Effector memory CD4-positive, alpha-beta T cell (primary cell): ENCODE data around the gene ARHGAP6.
"Not testable (repeated sequence)": the region's sequence is repeated elsewhere in the genome, so short reads cannot be mapped to it uniquely, and the experiment has no call there.

Experiments
- DNase-seq, 3 donors: peaks; one replicate each; pipeline ENCODE4 v3.0.0-alpha.2; 2020
- H3K27ac ChIP-seq: 2 replicates; pipeline ENCODE4 v1.7.0; 2013; ENCODE audit warnings: mild to moderate bottlenecking, low read length, moderate library complexity; ENCODE audit not compliant: insufficient read depth, poor library complexity, severe bottlenecking
- H3K27me3 ChIP-seq: replicated peaks from 2 replicates; pipeline ENCODE4 v1.7.0; 2013; ENCODE audit warnings: mild to moderate bottlenecking, low read length; ENCODE audit not compliant: insufficient read depth, control insufficient read depth, poor library complexity, severe bottlenecking
- H3K36me3 ChIP-seq: 2 replicates; pipeline ENCODE4 v1.7.0; 2013; ENCODE audit warnings: mild to moderate bottlenecking, low read length, moderate library complexity; ENCODE audit not compliant: control insufficient read depth, insufficient read depth
- H3K4me1 ChIP-seq: 2 replicates; pipeline ENCODE4 v1.7.0; 2013; ENCODE audit warnings: low read length, mild to moderate bottlenecking; ENCODE audit not compliant: control insufficient read depth, insufficient read depth, poor library complexity, severe bottlenecking
- H3K4me3 ChIP-seq: 2 replicates; pipeline ENCODE4 v1.7.0; 2013; ENCODE audit warnings: low read length, low read depth, mild to moderate bottlenecking; ENCODE audit not compliant: insufficient read depth, poor library complexity, severe bottlenecking
- H3K9me3 ChIP-seq: 2 replicates; pipeline ENCODE4 v1.7.0; 2013; ENCODE audit warnings: mild to moderate bottlenecking, low read length, moderate library complexity; ENCODE audit not compliant: control insufficient read depth

ARHGAP6 gene

DNA sequence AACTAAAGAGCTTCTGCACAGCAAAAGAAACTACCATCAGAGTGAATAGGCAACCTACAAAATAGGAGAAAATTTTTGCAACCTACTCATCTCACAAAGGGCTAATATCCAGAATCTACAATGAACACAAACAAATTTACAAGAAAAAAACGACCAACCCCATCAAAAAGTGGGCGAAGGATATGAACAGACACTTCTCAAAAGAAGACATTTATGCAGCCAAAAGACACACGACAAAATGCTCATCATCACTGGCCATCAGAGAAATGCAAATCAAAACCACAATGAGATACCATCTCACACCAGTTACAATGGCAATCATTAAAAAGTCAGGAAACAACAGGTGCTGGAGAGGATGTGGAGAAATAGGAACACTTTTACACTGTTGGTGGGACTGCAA lies 304.1 kb downstream of the ARHGAP6 start:
- not testable (repeated sequence) for H3K27me3 ChIP-seq, H3K36me3 ChIP-seq, H3K9me3 ChIP-seq, DNase-seq, H3K27ac ChIP-seq, H3K4me1 ChIP-seq, H3K4me3 ChIP-seq

DNA sequence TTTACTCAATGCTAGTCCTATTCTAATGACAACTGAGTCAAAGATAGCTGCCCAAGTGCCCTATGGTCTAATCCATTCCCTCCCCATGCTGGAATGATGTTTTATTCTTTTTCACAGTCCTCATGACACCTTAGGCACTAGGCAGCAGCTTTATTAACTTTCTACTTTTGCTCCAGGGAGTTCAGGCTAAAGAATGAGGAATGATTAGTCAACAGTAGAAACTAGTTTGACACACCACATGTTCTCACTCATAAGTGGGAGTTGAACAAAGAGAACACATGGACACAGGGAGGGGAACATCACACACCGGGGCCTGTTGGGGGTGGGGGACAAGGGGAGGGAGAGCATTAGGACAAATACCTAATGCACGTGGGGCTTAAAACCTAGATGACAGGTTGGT lies 309.8 kb downstream of the ARHGAP6 start:
- not testable (repeated sequence) for H3K27ac ChIP-seq, H3K9me3 ChIP-seq, H3K4me1 ChIP-seq, H3K36me3 ChIP-seq, H3K27me3 ChIP-seq, DNase-seq, H3K4me3 ChIP-seq

DNA sequence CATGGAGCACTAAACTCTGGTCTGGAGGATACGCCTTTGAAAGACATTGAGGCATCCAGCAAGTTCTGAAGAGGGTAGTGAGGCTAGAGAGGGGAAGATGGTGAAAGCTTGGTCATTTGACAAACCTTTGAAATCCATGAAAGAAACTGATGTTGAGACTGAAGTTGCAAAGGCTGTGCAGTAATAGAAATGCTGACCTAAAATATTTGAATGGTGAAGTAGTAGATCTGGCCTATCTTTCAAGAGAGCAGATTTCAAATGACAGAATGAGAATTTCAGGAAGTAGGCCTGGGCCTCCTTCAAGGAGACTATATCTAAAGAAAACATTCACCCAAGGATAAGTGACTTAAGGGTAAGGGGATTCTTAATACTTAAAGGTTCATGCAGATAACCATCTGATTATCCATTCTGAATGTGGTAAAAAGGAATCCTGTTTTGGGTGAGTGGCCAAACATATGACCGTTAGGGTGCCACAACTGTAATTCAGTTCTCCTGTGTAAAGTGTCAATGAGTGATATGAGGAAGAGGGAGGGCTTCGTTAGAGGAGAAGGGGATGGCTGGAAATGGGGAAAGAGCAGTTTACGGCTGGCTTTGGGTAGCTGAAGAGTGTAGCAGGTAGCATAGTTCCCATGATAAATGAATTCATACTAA lies 310.3 kb downstream of the ARHGAP6 start:
- Histone ChIP-seq H3K36me3 (no peaks in the 10 kb centered on the region), H3K27me3 (no peaks in the 10 kb centered on the region), H3K27ac (no peak overlapping the region), H3K9me3 (no peaks in the 10 kb centered on the region), H3K4me3 (no peak overlapping the region), H3K4me1 (no peaks in the 10 kb centered on the region)
- no peak for DNase-seq

DNA sequence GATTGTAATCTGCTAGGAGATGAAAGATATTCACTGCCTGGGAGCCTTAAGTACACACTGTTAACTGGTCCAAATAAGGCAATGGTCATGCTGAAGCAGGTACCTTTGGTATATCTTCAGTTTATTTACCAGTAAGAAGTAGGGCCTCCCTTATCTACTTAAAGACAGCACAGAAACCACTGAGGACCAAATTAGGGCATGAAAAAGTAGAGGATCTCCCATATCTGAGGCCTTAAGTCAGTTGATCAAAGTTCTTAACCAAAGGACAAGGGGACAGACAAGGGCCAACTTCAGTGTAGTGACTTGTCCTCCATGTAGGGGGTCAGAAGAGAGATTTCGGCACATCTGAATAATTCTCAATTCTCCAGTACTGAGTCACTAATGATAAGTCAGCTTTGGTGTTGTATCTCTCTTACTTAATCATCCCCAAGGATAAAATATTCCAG lies 313.4 kb downstream of the ARHGAP6 start:
- no peaks in the 10 kb centered on the region for H3K27me3 ChIP-seq
- H3K4me1 ChIP-seq: no peaks in the 10 kb centered on the region
- H3K4me3 ChIP-seq: no peak overlapping the region
- DNase-seq: no peak
- H3K9me3 ChIP-seq: no peaks in the 10 kb centered on the region
- H3K36me3 ChIP-seq: no peaks in the 10 kb centered on the region
- H3K27ac ChIP-seq: no peak overlapping the region

DNA sequence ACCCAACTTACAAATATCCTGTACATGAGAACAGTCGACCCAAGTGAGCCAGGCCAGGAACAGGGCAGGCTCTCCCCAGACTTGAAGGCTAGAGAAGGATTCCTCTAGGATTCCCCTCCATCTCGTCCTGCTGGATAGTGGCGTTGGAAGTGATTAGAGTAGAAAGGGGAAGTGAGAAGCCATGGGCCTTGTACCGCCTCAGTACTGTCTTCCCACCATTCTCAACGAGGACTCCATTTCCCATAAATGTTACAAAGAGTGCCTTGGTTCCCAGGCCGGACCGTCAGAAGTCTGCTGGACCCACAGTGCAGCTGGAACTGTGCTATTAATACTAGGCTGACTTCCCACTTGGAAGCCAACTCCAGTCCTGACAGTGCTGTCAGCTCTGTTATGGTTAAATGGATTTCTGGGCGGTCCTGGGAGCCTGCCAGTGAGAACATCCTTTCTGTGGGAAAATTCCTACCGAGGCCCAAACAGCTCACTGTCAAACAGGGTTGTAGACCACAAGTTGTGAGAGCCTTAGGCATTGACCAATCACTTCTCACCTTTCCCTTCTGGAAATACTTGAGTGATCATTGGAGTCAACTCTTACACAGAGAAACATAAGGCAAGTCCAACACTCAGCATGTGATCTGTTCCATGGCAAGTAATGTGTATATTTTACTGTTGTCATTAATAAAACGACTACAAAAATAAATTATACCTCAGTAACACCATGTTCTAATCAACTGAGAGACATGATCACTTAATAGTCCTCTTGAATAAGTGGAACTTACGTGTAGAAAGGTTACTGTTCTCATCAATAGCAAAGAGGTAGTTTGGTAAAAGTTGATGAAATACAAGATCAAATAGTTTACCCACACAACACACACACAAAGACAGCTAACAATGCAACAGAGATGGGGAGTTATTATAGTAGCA lies 314.1 kb downstream of the ARHGAP6 start:
- H3K27ac ChIP-seq: no peak overlapping the region
- H3K9me3 ChIP-seq: no peaks in the 10 kb centered on the region
- no peaks in the 10 kb centered on the region for H3K36me3 ChIP-seq
- DNase-seq: no peak
- H3K27me3 ChIP-seq: no peaks in the 10 kb centered on the region
- no peak overlapping the region for H3K4me3 ChIP-seq
- H3K4me1 ChIP-seq: no peaks in the 10 kb centered on the region

DNA sequence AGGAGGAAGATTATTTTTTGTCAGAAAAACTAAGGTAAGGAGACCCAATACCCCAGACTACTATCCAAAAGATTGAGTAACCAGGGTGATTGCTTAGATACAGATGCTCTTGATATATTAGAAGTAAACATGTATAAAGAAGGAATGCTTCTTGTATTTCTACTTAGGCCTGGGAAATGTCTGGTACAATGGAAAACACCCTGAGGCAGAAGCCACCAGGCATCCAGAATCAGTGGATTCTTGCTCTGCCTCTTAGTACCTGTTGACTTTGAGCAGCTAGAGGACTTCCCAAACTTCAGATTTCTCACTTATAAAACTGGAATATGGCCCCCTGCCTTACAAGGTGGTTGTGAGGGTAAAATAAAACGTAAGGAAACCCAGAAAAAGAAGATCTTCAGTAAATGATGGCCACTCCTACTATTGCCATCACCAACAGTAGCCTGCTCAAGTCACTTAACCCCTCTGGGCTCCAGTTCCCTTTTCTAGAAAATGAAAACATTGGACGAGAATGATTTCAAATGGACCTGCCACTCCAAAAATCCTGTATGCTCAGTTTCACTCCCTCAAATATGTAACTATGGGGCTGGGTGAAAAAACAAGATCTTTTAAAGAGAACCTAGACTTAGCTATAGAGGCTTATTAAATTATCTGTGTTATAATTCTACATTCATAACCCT lies 315.9 kb downstream of the ARHGAP6 start:
- no peak overlapping the region for H3K4me3 ChIP-seq
- H3K27ac ChIP-seq: no peak overlapping the region
- no peaks in the 10 kb centered on the region for H3K36me3 ChIP-seq
- H3K4me1 ChIP-seq: no peaks in the 10 kb centered on the region
- H3K27me3 ChIP-seq: no peaks in the 10 kb centered on the region
- DNase-seq: no peak
- H3K9me3 ChIP-seq: no peaks in the 10 kb centered on the region

DNA sequence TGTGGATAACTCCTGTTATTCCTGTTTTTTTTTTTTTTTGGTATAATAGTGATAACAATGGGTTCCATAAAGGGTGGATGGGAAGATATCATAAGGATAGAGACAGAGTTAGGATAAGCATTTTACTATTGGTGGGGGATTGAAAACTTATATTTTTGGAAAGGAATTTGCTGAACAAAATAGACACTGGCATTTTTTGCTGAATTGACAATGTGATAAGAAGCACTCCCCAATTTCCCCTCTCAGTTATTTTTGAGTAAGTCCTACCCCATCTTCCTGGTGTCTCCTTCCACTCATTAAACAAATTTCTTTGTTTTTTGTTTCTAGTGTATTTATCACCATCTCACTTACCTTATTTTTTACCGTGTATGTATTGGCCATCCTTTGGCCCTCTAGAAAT lies 316.7 kb downstream of the ARHGAP6 start:
- Histone ChIP-seq H3K36me3 (no peaks in the 10 kb centered on the region), H3K27me3 (no peaks in the 10 kb centered on the region), H3K27ac (no peak overlapping the region), H3K4me3 (no peak overlapping the region), H3K4me1 (no peaks in the 10 kb centered on the region), H3K9me3 (no peaks in the 10 kb centered on the region)
- DNase-seq: no peak

DNA sequence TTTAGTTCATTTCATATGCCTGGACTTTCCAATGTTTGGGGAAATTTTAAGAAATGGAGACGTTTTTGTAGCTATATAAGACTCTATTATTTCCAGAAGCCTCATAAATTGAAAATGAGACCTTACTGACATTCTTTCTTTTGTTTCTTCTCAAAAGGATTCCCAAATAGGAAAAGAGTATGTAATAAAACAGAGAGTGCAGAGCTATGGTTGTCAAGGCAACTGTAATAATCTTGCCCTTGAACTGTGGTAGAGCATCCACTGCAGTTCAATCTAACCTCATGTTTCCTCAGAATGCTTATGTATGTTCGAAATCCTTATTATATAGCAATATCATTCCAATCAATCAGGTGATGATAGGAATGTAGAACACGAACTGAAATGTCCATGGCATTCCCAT lies 318.4 kb downstream of the ARHGAP6 start:
- H3K27ac ChIP-seq: no peak overlapping the region
- H3K36me3 ChIP-seq: no peaks in the 10 kb centered on the region
- no peak for DNase-seq
- no peaks in the 10 kb centered on the region for H3K9me3 ChIP-seq
- no peaks in the 10 kb centered on the region for H3K27me3 ChIP-seq
- no peaks in the 10 kb centered on the region for H3K4me1 ChIP-seq
- no peak overlapping the region for H3K4me3 ChIP-seq

DNA sequence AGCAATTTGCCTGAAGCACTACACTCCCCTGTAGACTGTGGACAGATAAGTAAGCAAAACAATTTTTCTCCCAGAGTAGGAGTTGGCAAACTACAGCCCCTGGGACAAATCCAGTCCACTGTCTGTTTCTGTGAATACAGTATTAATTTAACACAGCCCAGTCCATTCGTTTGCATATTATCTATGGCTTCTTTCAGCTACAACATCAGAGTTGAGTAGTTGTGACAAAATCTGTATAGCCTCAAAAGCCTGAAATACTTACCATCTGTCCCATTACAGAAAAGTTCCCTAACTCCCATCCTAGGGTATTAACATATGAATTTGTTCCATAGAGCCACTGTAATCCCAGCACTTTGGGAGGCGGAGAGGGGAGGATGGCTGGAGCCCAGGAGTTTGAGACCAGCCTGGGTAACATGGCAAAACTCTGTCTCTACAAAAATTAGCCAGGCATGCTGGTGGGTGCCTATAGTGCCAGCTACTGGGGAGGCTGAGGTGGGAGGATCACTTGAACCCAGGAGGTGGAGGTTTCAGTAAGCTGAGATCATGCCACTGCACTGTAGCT lies 319.5 kb downstream of the ARHGAP6 start:
- H3K27ac ChIP-seq: no peak overlapping the region
- H3K27me3 ChIP-seq: no peaks in the 10 kb centered on the region
- no peaks in the 10 kb centered on the region for H3K9me3 ChIP-seq
- no peaks in the 10 kb centered on the region for H3K4me1 ChIP-seq
- no peaks in the 10 kb centered on the region for H3K36me3 ChIP-seq
- no peak for DNase-seq
- H3K4me3 ChIP-seq: no peak overlapping the region
